ENCODE data around the gene GMDS.

Gene GMDS

GRCh38 chr6:2085657-2086056 is 159.7 kb downstream of the GMDS start:
- DNase-seq, result no peak

GRCh38 chr6:2081155-2082138 is 164.0 kb downstream of the GMDS start:
- no peak for DNase-seq

- DNase-seq, result no peak
These were observed 166.5 kb downstream of the GMDS start for GRCh38 chr6:2078888-2079287.

GRCh38 chr6:2077826-2078225 is 167.6 kb downstream of the GMDS start:
- no peak for DNase-seq

- DNase-seq, result no peak
These were observed 171.9 kb downstream of the GMDS start for GRCh38 chr6:2073476-2073875.

- no peak for DNase-seq
These were observed 173.0 kb downstream of the GMDS start for GRCh38 chr6:2072453-2072852.

- DNase-seq, result no peak
These were observed 181.9 kb downstream of the GMDS start for GRCh38 chr6:2063547-2063946.

GRCh38 chr6:2061880-2062279 is 183.5 kb downstream of the GMDS start:
- no peak for DNase-seq

- DNase-seq, result no peak
These were observed 189.5 kb downstream of the GMDS start for GRCh38 chr6:2055911-2056310.

GRCh38 chr6:2055143-2055542 is 190.3 kb downstream of the GMDS start:
- no peak for DNase-seq

- no peak for DNase-seq
These were observed 190.8 kb downstream of the GMDS start for GRCh38 chr6:2054516-2055067.

GRCh38 chr6:2053691-2054090 is 191.7 kb downstream of the GMDS start:
- DNase-seq, result no peak

- DNase-seq, result no peak
These were observed 197.6 kb downstream of the GMDS start for GRCh38 chr6:2047855-2048254.

- no peak for DNase-seq
These were observed 201.2 kb downstream of the GMDS start for GRCh38 chr6:2044192-2044591.

GRCh38 chr6:2042956-2043648 is 202.3 kb downstream of the GMDS start:
- DNase-seq, result no peak

- no peak for DNase-seq
These were observed 207.3 kb downstream of the GMDS start for GRCh38 chr6:2038092-2038491.

GRCh38 chr6:2037237-2037926 is 208.0 kb downstream of the GMDS start:
- no peak for DNase-seq

GRCh38 chr6:2036710-2037023 is 208.7 kb downstream of the GMDS start:
- no peak for DNase-seq

GRCh38 chr6:2035826-2036709 is 209.3 kb downstream of the GMDS start:
- DNase-seq, result no peak

GRCh38 chr6:2035046-2035445 is 210.4 kb downstream of the GMDS start:
- DNase-seq, result no peak

GRCh38 chr6:2034256-2034655 is 211.1 kb downstream of the GMDS start:
- no peak for DNase-seq

- no peak for DNase-seq
These were observed 211.9 kb downstream of the GMDS start for GRCh38 chr6:2033544-2033943.

Measured in SIG-M5 (cell line).